Measurements from ENCODE around the gene SPON1. TPM values are rescaled to one million over a fixed set of nuclear protein-coding genes. Genes with fewer than 3 reads are reported as not detected.

Gene SPON1
- polyA plus RNA-seq, 1 donor = 76.3 TPM

DNA sequence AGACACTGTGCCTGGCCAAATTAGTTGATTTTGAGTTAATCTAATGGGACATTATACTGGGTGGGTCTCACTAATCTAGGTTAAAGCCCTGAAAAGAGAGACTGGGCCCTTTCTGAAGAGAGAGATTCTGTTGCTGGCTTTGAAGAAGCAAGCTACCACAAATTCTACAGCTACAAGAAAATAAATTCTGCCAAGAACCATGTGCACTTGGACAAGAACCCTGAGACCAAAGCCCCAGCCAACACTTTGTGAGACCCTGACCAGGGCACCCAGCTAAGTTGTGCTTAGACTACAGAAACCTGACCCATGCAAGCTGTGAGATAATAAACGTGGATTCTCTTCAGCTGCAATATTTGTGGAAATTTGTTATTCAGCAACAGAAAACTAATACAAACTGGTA, 20.1 kb upstream of the SPON1 start:
- no peak for DNase-seq

DNA sequence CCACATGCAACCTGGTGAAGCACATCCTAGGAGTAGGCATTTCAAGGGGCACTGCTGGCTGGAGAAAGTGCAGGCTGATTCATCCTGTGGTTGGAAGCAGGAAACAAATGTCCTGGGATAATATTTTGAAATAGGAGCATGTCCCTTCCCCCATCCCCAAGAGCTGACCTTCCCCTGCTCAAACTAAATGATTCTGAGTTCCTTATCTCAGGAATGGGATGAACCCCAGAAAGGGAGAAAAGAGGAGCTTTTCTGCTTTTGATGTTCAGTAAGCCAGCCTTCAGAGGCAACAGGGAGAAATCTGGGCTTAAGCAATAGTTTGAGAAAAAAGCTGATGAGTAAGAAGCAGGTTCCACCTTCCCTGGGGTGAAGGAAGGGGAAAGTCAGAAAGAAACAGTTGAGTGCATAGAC, 19.5 kb upstream of the SPON1 start:
- DNase-seq = no peak

DNA sequence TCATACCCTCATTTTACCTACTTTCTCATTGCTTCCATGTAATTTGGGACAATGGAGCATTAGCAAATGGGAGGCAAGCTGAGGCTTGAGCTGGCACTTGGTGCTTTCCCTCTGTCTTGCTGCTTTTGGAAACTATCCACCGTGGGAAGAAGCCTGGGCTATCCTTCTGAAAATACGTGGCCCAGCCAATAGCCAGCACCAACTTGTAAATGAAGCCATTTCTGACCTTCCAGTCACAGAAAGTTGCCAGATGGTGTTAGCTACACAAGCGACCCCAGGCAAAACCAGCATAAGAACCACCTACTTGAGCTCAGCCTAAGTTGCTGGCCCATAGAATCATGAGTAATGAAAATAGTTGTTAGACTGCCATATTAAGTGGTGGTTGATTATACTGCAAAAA, 18.5 kb upstream of the SPON1 start:
- DNase-seq = no peak

DNA sequence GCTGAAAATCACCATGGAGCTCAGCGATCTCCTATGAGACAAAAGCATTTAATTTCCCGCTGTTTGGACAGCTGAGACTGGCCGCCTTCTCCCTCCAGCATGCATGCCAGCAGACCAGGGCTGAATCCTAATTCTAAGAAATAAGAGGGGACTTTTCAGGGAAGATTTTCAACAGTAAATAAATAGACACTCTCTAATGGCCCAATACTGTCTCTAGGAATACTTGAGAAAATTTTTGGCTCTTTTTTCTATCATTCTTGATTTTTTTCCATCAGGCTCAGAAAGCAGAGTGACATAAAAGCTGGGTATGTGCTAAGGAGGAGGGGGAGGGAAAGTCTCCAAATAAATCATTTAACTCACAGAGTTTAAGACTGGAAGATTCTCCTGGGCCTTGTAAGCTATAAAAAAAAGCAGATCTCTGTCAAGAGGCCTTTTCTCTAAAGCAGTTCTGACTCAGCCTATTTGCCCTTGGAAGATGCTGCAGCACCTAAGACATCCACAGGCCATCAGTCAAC, 17.6 kb upstream of the SPON1 start:
- DNase-seq = no peak

DNA sequence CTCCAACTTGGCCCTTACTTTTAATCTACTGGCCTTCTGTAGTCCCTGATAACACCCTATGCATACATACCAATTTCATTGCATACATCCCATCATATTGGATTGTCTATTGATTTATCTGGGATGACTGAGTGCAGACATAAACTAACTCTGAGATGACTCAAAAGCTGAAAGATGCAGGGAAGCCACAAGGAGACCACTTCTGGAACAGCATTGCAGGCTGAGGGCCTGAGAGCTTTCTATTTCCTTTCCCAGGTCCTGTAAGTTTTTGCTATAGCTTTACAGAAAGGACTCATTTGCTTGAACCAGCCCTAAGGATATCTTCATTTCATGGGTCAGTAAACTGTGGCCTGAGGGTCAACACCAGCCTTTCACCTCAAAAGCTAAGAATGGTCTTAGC, 15.1 kb upstream of the SPON1 start:
- no peak for DNase-seq

DNA sequence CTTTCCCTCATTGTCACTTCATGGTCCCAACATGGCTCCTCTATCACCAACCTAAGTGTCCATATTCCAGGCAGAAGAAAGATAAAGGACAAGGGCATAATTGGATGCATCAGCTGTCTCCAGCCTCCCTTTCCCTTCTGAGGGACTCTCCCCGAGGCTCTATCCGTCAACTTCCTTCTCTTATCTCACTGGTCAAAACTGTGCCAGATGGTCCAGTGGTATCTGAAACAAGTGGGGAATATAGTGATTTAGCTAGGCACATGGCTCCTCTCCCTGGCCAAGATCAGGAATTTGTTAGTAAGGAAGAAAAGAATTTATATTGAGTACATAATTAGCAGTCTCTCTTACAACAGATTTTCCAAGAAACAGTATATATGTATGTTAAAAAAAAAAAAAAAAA, 12.6 kb upstream of the SPON1 start:
- no peak for DNase-seq

DNA sequence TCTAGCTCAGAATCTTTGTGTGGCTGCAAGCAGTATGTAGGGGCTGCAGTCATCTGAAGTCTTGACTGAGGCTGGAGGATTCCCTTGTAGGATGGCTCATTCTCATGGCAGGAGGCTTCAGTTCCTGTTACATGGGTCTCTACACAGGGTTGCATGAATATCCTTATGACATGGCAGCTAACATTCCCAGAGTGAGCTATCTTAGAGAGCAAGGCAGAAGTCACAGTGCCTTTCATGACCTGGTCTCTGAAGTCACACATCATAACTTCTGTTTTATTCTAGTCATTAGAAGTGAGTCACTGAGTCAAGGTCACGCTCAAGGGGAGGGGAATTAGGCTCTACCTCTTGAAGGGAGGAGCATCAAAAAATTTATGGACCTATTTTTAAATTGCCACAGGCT, 10.3 kb upstream of the SPON1 start:
- no peak for DNase-seq

DNA sequence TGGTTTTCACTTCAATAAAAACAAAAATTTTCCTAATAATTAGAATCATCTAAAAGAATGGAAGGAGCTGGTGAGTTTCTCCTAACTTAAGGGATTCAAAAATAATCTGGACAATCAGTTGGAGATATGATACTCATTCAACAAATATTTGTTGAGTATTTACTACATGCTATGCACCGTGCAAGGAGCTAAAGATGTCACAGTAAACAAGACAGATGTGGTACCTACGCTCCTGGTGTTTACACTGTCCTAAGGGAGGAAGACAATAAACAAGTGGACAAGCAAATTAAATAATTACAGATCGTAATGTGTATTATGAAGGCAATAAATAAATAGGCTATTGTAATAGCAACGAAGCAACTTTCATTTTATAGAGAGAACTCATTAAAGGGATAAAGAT, 9.9 kb upstream of the SPON1 start:
- DNase-seq = no peak

DNA sequence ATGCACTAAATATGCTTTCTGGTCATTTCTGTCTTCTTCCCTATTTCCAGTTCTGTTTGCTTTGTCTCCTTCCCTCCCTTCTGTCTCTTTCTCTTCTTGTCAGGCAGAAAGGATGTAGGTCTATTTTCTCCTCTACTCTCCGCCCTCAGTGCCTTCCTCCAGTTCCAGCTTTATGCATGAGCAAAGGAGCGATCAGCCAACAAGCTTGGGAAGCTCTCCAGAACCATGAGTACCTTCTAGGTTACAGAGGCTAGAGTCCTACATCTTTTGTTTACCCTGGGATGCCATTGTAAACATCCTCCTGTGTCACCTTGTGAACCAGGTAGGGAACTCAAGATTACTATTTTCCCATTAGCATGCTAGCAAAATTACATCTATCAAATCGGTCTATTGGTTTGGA, 7.9 kb upstream of the SPON1 start:
- DNase-seq = no peak

DNA sequence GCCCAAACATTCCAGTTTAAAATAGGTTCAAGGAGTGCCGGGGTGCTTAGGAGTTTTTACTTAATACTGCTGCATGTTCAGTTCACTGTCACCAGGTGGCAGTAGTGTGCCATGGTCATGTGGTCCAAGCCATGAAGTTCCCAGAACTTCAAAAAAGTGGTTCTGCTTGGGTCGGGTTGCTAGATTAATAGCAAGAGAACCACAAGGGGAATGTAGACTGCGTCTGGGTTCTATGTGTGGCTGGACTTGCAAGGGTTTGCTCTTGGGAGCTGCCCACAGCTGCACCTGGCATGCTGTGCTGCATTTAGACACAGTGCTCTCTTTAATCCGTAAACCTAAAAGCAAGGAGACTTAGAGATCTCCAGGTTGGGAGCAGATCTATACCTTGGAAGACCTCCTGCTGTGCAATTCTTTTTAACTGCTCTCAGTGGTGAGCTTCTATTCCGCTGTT, 6.5 kb upstream of the SPON1 start:
- DNase-seq = peak; percentile 68

DNA sequence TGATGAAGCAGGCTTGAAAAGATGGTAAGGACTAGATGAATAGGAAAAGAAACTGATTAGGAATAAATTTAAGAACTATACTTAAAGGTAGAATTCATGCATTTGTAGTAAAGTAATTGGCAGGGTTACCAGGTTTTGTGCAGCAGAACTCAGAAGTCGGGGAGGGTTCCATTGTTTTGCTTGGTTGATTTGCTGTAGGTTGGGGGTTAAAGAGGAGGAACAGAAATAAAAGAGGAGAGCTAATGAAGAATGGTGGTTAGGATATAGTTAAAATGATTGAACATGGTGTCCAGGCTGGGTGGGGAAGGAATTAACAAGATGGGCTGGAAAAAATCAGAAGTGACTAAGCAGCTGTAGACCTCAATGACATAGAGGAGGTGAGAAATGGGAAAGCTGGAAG, 5.5 kb upstream of the SPON1 start:
- DNase-seq = no peak

DNA sequence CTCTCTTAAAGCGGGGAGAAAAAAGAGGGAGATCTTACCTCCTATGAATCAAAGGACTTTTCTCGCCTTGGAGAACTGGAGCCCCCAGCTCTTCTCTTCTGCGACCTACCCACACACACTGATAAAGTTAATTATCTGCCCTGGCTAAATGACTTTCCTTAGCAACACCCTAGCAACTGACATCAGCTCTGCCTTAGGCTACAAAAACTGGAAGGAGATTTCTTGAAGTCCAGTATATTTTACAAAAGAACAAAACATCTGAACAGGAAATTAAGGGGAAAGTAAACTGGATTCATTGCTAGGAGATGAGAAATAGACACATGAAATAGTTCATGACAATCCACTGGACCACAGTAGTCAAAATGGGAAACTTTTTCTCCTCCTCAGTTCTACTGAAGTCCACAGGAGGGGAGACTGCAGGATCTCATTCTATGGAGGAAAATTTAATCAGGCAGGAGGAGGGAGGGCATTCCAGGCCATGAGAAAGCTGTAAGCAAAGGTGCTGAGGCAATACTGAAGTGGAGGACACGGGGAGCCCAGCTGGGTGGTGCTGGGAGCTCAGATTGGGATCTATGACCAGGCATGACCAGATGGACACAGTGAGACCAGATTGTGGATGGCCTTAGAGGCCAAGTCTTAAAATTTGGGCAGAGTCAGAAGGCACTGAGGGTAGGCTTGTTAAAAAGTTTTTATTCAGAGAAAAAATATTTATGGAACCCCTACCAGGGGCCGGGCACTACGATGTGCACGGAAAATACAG, 3.7 kb upstream of the SPON1 start:
- DNase-seq = no peak

DNA sequence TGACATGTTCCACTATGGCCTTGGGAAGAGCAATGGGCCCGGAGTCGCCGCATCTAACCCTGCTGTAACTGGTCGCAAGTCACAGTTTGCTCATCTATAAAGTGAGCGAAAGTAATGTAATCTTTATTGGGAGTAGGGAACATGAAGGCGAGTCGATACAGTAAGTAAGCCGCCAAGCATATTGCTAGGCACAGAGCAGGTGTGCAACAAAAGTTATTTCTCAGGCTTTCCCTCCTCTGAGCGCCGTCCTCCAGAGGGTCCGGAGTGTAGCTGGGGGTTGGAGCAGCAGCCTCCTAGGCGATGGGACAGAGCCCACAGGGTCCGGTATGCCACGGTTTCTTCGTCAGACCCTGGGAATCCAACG, 343 bp upstream of the SPON1 start:
- no peak for DNase-seq

DNA sequence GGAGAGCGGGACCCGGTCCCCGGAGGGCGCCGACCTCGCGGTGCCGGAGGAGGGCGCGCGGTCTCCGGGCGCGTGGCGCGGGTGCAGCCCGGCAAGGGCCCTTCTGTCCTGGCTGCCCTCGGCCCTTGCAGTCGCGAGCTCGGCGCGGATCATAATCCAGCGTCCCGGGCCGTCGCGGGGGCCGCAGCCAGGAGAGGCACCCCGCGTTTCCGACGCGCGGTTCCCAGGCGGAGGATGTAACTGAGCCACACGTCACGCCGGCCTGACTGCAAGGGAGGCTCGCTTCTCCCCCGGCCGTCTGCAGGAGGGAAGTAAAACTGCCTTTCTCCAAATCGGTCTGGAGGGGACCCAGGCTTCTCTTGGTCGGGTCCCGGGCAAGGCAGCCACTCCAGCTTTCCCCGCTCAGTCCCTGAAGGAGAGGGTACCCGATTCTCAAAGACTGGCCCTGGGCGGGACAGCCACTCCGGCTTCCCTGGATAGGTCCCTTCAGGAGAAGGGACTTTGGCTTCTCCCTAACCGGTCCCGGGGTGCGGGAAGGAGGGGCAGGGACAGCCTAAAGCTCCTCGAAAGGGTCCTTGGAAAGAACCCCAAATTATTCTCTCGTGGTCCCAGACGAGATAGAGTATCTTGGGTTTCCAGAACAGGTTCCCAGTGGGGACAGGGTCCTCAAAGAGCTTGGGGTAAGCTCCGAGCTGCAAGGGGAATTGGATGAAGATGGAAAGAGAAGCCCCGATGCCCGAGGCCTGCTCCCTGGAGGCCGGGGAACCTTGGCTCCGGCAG, 836 bp downstream of the SPON1 start:
- no peak for DNase-seq

DNA sequence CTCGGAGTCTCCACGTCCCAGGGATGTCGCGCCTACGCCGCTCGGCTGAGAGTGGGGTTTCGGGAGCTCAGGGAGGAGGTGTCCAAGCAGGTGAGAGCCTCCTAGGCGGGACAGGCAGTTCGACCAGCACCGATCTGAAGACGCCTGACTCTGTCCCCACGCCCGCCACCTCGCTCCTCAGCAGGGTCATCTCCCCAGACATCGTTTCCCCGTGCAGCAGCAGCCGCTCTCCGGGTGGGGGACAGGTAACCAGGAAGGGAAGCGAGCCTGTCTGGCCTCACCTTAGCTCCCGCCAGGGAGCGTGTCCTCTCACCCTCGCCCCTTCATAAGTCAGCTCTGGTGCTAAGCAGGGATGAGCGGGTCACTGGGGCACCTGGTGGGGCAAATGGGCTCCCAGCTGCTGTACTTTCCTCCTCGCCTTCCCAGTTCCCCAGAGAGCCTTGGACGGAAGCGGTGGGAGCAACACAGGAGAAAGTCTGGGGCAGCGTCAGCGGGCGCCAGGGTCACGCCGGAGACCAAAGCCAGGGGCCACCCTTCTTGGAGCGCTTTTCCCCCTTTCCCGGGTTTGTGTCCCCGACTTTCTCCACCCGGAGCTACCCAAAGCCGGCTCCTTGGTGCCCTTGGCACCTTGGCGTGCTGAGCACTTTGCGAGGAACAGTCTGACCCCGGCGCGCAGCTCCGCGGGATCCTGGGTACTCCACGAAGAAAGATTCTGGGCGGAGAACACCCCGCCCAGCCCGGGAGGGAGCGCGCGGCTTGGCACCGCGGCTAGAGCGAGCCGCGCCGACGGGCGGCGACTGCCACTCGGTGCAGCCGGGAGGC, 1.6 kb downstream of the SPON1 start:
- no peak for DNase-seq

DNA sequence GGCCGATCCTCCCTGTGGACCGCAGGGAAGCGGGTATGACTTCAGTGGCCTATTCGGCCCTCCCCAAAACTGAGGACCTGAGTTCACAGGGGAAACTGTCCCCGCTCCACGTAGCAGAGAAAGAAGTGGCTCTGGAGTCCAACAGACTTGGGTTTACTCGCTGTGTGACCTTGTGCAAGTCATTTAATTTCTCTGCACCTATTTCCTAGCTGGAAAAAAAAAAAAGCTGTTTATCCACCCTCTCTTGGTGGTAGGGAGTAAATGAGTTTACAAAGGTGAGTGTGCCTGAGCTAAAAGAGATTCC, 2.2 kb downstream of the SPON1 start:
- no peak for DNase-seq

DNA sequence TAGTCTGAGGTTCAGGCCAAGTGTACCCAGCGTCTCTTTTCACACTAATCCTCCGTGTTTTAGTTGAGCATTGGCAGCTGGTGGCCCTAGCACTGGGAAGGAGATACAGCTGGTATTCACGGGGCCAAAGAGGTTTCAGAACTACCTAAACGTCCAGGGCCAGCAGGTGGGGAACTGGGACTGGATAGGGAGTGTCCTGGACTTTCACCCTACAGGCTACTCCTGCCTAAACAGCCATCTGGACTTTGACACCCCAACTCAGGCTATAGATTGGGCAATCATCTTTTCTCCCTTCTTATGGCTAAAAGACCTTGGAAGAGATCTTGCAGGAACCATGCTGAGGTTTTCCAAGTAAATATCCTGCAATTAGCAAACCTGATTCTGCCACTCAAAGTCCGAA, 2.8 kb downstream of the SPON1 start:
- DNase-seq = no peak

DNA sequence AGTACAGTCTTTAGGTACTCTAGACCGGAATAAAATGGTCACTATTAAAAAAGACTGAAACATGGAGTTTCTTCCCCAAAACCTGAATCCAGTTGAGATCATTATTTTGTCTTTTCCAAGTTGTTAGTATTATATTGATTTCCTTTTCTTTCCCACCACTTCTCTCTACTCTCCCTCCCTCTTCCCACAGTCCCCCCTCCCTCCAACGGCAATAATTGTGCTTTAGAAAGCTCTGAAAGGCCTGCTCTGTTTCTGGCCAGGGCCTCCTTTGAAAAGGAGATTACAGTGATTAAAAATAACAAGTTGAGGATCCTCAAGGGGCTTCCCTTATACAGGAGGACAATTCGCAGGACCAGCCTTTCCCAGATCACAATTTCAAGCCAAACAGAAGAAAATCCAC, 3.5 kb downstream of the SPON1 start:
- no peak for DNase-seq

DNA sequence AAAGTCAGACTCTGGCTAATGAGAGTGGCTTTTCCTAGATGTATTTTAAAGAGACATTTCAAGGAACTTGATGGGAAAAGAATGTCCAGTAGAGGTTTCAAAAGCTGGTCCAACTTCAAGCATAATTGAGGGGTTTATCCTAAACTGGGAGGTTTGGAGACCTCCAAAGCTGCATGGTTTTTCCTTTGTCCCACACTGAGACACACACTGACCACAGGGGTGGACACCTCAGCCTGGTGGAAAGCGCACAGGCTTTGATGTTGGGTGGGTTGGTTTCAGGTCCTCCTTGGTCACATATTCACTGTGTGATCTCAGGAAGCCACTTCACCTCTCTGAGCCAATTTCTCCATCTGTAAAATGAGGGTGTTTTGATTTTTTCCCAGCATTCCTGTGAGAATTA, 4.0 kb downstream of the SPON1 start:
- DNase-seq = no peak

DNA sequence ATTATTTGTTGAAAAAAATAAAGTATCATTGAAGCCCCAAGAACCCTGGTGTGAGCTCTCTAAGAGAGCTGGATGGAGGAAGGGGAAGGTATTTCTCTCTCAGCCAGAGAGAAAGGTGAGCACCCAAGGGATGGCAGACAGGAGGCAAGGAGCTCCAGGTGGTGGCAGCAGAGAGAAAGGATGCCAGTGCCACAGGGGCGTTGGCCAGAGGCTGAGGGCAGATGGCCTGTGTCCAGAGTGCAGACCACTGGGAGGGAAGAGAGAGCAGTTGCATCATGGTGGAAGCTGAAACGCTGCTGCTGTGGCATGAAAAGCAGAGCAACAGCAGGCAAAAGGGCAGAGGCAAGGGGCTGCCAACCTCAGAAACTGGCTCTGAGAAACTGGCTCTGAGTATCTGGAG, 8.5 kb downstream of the SPON1 start:
- no peak for DNase-seq

DNA sequence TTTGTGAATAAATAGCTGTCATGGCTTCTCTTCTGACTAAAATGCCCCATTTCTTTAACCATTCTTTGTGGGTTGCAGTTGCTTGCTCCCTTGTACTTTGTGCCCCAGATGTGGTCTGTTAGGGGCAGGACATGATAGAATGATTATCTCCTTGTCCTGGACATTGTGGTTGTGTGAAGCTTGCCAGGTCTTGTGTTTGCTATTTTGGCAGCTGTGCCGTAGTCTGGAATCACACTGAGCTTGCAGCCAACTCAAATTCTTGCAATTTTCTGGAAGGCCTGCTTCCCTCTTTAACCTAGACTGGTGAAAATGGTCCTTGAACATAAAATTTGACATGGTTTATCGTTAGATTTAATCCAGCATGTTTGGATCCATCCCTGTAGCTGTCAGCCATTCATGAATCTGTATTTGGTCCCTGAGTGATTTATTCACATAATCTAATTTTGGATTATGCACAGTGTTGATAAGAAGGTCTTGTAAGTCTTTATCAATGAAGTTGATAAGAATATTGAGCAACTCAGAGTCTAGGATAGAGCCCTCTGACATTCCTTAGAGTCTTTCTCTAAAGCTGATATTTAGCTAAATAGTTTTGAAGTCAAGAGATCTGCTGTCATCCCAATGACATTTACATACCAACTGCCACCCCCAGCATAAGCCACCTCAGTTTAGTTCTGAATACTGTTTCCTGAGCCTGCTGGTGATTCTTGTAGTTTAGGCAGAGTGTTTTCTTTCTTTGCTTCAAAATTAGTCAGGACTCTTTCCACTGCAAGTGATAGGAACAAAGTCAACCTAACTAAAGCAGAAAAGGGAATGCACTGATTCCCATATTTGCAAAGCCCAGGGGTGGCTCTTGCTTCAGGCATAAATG, 9.8 kb downstream of the SPON1 start:
- no peak for DNase-seq

DNA sequence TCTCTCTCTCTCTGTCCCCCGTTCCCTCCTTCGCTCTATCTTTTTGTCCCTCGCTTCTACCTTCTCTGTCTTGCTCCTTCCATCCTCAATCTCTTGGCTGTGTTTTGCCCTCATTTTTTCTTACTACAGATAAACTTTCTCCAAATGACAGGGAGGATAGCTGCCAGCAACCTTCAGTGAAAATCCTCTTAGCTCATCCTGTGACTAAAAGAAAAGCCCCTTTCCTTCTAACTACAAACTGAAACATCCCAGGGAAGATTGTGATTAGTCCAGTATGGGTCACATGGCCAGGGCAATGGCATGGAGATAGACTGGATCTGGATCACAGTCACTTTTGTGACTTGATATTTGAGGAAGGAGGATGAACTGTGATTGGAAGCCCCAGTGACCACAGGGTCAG, 10.4 kb downstream of the SPON1 start:
- no peak for DNase-seq

All from left kidney (tissue), 2 donors.